Skeletal muscle tissue (tissue), 4 donors: ENCODE results near the gene CTNNA3. TPM values are rescaled to one million over a fixed set of nuclear protein-coding genes. Genes with fewer than 3 reads are reported as not detected.

Experiments used
- H3K27ac ChIP-seq: one replicate; pipeline ENCODE4 v1.7.0; 2013; ENCODE audit warnings: mild to moderate bottlenecking, low read depth, low read length, inconsistent platforms
- H3K27me3 ChIP-seq, 3 donors: one replicate each; pipeline ENCODE4 v1.7.0; 2013; ENCODE audit warnings: low read length in 3 of 3; ENCODE audit not compliant: control insufficient read depth in 3 of 3, insufficient read depth in 3 of 3
- H3K36me3 ChIP-seq, 3 donors: one replicate each; pipeline ENCODE4 v1.7.0; 2013; ENCODE audit warnings: low read length in 3 of 3; ENCODE audit not compliant: control insufficient read depth in 3 of 3, insufficient read depth in 3 of 3
- H3K4me1 ChIP-seq, 3 donors: one replicate each; pipeline ENCODE4 v1.7.0; 2013; ENCODE audit warnings: low read length in 3 of 3, mild to moderate bottlenecking in 3 of 3; ENCODE audit not compliant: control insufficient read depth in 3 of 3, insufficient read depth in 3 of 3
- H3K4me3 ChIP-seq, 3 donors: one replicate each; pipeline ENCODE4 v1.7.0; 2013; ENCODE audit warnings: low read length in 3 of 3
- H3K9ac ChIP-seq, 3 donors: one replicate each; pipeline ENCODE4 v1.7.0; 2013; ENCODE audit warnings: low read length in 3 of 3, mild to moderate bottlenecking in 3 of 3, moderate library complexity in 2 of 3, low read depth in 1 of 3
- H3K9me3 ChIP-seq, 3 donors: one replicate each; pipeline ENCODE4 v1.7.0; 2013; ENCODE audit warnings: low read length in 3 of 3; ENCODE audit not compliant: control insufficient read depth in 3 of 3
- total RNA-seq: library from RNA; depleted of rRNA; stranded (reverse); fragments of >200 nt; gene quantifications from one replicate; pipeline ENCODE4 v1.2.3, GENCODE V29; 2014
- donor health status: Osteomylitis.

The CTNNA3 gene
- total RNA-seq, 1 donor from 2014 or later: 24.0 TPM

GRCh38 chr10:66025186-66025585, 1670.8 kb downstream of the CTNNA3 start:
- H3K27me3 ChIP-seq: no peaks in the 10 kb centered on the region
- H3K4me3 ChIP-seq: no peak overlapping the region
- H3K9ac ChIP-seq: no peak overlapping the region
- H3K36me3 ChIP-seq: no peaks in the 10 kb centered on the region
- H3K4me1 ChIP-seq: no peaks in the 10 kb centered on the region
- no peak overlapping the region for H3K27ac ChIP-seq
- no peaks in the 10 kb centered on the region for H3K9me3 ChIP-seq

- no peak overlapping the region for H3K27ac ChIP-seq
- H3K4me3 ChIP-seq: no peak overlapping the region
- H3K36me3 ChIP-seq: no peaks in the 10 kb centered on the region
- no peaks in the 10 kb centered on the region for H3K27me3 ChIP-seq
- no peaks in the 10 kb centered on the region for H3K9me3 ChIP-seq
- no peak overlapping the region for H3K9ac ChIP-seq
- H3K4me1 ChIP-seq: no peaks in the 10 kb centered on the region
Measured at GRCh38 chr10:66021423-66021822, 1674.6 kb downstream of the CTNNA3 start.

- Histone ChIP-seq H3K27me3 (no peaks in the 10 kb centered on the region), H3K4me1 (no peaks in the 10 kb centered on the region), H3K4me3 (no peak overlapping the region), H3K9me3 (no peaks in the 10 kb centered on the region), H3K36me3 (no peaks in the 10 kb centered on the region), H3K9ac (no peak overlapping the region), H3K27ac (no peak overlapping the region)
Measured at GRCh38 chr10:66008221-66008620, 1687.8 kb downstream of the CTNNA3 start.

- Histone ChIP-seq H3K9ac (no peak overlapping the region), H3K4me1 (no peaks in the 10 kb centered on the region), H3K27me3 (no peaks in the 10 kb centered on the region), H3K36me3 (no peaks in the 10 kb centered on the region), H3K9me3 (no peaks in the 10 kb centered on the region), H3K4me3 (no peak overlapping the region), H3K27ac (no peak overlapping the region)
Measured at GRCh38 chr10:66006411-66006810, 1689.6 kb downstream of the CTNNA3 start.

GRCh38 chr10:65993451-65993850, 1702.5 kb downstream of the CTNNA3 start:
- Histone ChIP-seq H3K27me3 (no peaks in the 10 kb centered on the region), H3K4me3 (no peak overlapping the region), H3K36me3 (no peaks in the 10 kb centered on the region), H3K27ac (no peak overlapping the region), H3K9me3 (no peaks in the 10 kb centered on the region), H3K4me1 (no peaks in the 10 kb centered on the region), H3K9ac (no peak overlapping the region)

GRCh38 chr10:65968871-65969270, 1727.1 kb downstream of the CTNNA3 start:
- Histone ChIP-seq H3K27ac (no peak overlapping the region), H3K9me3 (no peaks in the 10 kb centered on the region), H3K9ac (no peak overlapping the region), H3K27me3 (no peaks in the 10 kb centered on the region), H3K4me1 (no peaks in the 10 kb centered on the region), H3K36me3 (no peaks in the 10 kb centered on the region), H3K4me3 (no peak overlapping the region)

GRCh38 chr10:65968437-65968836, 1727.6 kb downstream of the CTNNA3 start:
- H3K4me1 ChIP-seq: no peaks in the 10 kb centered on the region
- H3K27ac ChIP-seq: no peak overlapping the region
- H3K36me3 ChIP-seq: no peaks in the 10 kb centered on the region
- no peaks in the 10 kb centered on the region for H3K27me3 ChIP-seq
- H3K9ac ChIP-seq: no peak overlapping the region
- H3K9me3 ChIP-seq: no peaks in the 10 kb centered on the region
- H3K4me3 ChIP-seq: no peak overlapping the region

- Histone ChIP-seq H3K27me3 (no peaks in the 10 kb centered on the region), H3K9me3 (no peaks in the 10 kb centered on the region), H3K4me1 (no peaks in the 10 kb centered on the region), H3K36me3 (no peaks in the 10 kb centered on the region), H3K4me3 (no peak overlapping the region), H3K27ac (no peak overlapping the region), H3K9ac (no peak overlapping the region)
Measured at GRCh38 chr10:65964205-65964604, 1731.8 kb downstream of the CTNNA3 start.

- Histone ChIP-seq H3K27me3 (no peaks in the 10 kb centered on the region), H3K9ac (no peak overlapping the region), H3K4me1 (no peaks in the 10 kb centered on the region), H3K9me3 (no peaks in the 10 kb centered on the region), H3K27ac (no peak overlapping the region), H3K36me3 (no peaks in the 10 kb centered on the region), H3K4me3 (no peak overlapping the region)
Measured at GRCh38 chr10:65952086-65952485, 1743.9 kb downstream of the CTNNA3 start.

GRCh38 chr10:65950075-65950474, 1745.9 kb downstream of the CTNNA3 start:
- Histone ChIP-seq H3K36me3 (no peaks in the 10 kb centered on the region), H3K4me1 (no peaks in the 10 kb centered on the region), H3K27me3 (no peaks in the 10 kb centered on the region), H3K9me3 (no peaks in the 10 kb centered on the region), H3K27ac (no peak overlapping the region), H3K9ac (no peak overlapping the region), H3K4me3 (no peak overlapping the region)

GRCh38 chr10:65949526-65949925, 1746.5 kb downstream of the CTNNA3 start:
- no peaks in the 10 kb centered on the region for H3K36me3 ChIP-seq
- no peaks in the 10 kb centered on the region for H3K9me3 ChIP-seq
- H3K27ac ChIP-seq: no peak overlapping the region
- H3K27me3 ChIP-seq: no peaks in the 10 kb centered on the region
- no peak overlapping the region for H3K9ac ChIP-seq
- H3K4me1 ChIP-seq: no peaks in the 10 kb centered on the region
- no peak overlapping the region for H3K4me3 ChIP-seq
